Measurements from ENCODE around the gene SPINT2.
A peak's percentile ranks its signal among the peaks of the same experiment; 100 is the strongest.

Gene SPINT2

GRCh38 chr19:38298821-38299680, 34.7 kb downstream of the SPINT2 start:
- no peak for DNase-seq (ENCODE audit: low spot score)

GRCh38 chr19:38303517-38304351, 39.4 kb downstream of the SPINT2 start, which contains the start of gene C19orf33:
Gene C19orf33 (plus strand): TSS chr19:38304251. CDS start chr19:38304262, 11 bp downstream.
- DNase-seq (ENCODE audit: low spot score), result no peak

DNA sequence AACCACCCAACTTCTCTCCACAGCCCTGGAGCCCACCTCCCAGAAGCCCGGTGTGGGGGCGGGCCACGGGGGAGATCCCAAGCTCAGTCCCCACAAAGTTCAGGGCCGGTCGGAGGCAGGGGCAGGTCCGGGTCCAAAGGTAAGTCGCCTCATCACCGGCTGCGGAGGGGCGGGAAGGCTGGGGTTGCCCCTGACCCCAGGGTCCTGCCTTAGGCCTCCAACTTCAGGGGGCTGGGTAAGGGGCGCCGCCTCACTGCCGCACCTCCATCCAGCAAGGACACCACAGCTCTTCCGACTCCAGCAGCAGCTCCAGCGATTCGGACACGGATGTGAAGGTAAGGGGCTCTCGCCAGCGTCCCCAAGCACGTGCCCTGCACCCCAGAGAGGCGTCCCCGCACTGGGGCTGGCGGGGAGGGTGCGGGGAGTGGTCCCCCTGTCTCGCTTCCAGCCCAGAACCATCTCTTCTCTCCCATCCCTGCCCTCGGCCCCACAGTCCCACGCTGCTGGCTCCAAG, 40.0 kb downstream of the SPINT2 start:
- DNase-seq (ENCODE audit: low spot score), result no peak

- DNase-seq (ENCODE audit: low spot score), result no peak
Observed at GRCh38 chr19:38304866-38305429, 40.6 kb downstream of the SPINT2 start.

DNA sequence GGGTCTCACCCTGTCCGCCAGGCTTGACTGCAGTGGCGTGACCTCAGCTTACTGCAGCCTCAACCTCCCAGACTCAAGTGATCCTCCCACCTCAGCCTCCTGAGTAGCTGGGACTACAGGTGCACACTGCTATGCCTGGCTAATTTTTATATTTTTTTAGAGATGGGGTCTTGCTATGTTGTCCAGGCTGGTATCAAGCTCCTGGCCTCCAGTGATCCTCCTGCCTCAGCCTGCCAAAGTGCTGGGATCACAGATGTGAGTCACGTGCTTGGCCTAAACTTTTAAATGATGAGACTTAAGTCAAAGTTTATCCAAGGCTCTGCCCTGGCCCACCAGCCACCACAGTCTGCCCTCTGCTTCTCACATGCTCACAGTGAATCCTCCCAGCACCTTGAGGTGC, 41.9 kb downstream of the SPINT2 start:
- DNase-seq (ENCODE audit: low spot score), result no peak

DNA sequence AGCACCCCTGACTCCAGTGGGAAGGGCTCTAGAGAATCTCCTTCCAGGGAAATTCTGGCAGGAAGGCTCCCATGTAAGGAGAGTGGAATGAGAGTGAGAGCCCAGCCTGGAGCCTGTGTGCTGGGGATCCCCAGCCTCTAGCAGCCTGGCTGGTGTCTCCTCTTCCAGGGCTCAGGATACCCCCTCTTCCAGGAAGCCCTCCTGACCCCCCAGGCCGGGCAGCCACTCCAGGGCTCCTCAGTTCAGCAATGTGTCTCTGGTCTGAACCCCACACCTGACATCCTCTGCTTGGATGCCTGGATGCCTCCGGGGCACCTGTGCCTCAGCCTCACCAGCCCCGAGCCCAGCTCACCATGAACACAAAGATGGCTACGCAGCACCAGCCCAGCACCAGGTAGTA, 42.7 kb downstream of the SPINT2 start:
- DNase-seq (ENCODE audit: low spot score), result no peak

DNA sequence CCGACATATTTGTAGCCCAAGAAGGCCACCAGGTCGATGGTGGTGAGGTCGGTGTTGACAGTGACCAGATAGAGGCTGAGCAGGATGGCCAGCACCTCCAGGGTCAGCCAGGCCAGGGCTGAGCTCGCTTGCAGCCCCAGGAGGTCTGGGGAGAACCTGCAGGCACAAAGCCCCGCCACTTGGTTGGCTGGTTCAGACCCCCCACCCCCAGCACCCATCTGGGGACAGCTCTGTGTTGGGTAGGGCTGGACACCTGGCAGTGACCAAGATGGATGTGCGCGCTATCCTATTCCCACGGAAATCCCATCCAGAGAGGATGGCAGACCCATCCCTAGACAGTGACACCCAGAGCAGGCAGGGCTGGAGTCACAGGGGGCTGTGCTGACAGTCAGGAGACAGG, 43.2 kb downstream of the SPINT2 start:
- DNase-seq (ENCODE audit: low spot score), result no peak

DNA sequence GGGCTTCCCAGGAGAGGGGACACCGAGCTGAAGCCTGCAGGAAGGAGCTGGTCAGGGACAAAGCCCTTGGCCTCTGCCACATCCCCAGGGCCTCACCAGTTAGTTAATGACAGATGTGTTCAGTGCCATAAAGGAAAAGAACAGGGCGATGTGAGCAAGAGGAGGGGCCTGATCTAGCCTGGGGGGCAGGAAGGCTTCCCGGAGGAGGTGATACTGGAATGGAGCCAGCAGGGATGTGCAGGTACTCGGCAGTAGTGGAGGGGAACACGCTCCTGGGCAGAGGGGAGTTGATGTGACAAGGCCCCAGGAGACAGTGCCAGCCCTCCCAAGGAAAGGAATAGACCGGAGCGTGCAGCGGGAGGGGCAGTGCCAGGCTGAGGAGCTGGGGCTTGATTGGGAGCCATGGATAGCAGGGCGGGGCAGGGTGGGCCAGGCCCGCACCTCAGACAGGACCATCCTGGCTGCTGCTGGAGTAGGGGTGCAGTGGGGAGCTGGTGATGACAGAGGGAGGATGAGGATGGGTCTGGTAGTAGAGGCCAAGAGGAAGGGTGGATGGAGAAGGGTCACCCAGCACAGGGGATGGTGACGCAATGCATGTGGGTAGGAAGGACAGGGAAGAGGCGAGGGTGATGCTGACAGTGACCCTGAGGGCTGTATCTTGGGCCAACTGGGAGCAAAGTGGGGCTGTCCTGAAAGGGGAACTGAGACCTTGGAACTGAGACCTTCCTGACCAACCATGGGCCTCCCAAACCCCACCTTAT, 43.8 kb downstream of the SPINT2 start:
- no peak for DNase-seq (ENCODE audit: low spot score)

- DNase-seq (ENCODE audit: low spot score), result no peak
Observed at GRCh38 chr19:38308926-38309614, 44.7 kb downstream of the SPINT2 start.

DNA sequence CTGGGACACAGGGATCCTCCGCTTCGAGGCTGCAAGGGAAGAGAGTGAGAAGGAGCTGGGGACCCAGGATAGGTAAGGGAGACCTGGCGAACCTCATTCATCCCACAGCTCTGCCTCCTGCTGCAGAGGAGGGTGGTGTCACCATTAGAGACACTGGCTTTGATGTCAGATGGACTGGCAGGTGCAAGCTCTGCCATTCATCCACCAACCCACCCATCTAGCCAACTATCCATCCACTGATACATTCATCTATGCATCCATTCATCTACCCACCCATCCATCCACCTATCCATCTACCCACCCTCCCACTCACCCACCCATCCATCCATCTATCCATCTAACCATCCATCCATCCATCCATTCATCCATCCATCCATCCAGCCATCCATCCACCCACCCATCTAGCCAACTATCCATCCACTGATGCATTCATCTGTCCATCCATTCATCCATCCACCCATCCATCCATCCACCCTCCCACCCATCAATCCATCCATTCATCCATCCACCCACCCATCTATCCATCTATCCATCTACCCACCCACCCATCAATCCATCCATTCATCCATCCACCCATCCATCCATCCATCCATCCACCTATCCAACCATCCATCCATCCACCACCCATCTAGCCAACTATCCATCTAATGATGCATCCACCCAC, 45.4 kb downstream of the SPINT2 start:
- no peak for DNase-seq (ENCODE audit: low spot score)

GRCh38 chr19:38310279-38310670, 45.9 kb downstream of the SPINT2 start:
- DNase-seq (ENCODE audit: low spot score), result no peak

GRCh38 chr19:38310986-38311385, 46.6 kb downstream of the SPINT2 start:
- no peak for DNase-seq (ENCODE audit: low spot score)

DNA sequence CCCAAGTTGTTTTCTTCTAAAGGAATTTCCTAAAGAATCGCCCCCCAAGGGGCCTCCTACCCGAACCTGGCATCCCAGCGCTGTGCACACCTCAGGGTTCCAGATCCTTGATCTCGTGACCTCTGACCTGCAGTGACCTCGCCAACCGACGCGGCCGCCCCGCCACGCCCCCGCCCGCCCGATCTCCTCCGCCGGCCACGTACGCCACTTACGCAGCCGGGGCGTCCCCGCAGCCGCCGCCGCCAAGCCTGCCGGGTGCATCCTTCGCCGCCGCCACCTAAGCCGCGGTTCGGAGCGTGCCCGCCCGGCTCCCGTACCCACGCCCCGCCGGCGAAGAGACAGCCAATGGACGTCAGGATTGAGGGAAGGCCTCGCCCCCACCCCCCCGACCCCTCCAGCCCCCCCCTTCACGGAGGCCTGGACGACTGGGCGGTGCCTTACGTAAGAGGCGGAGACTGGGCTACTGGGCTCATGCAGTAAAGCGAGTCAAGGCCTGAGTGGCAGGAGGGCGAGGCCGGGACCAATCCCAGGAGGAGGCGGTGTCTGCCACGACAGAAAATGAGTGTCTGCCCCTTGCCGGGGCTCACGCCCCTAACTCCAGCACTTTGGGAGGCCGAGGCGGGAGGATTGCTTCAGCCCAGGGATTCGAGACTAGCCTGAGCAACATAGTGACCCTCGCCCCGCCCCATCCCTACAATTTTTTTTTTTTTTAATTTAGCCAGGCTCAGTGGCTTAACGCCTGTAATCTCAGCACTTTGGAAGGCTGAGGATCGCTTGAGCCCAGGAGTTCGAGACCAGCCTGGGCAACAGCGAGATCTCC, 51.5 kb downstream of the SPINT2 start, which contains the start of gene YIF1B:
Gene YIF1B, minus strand, starts transcription at position 291 of the 820 bp plus-strand sequence. Its CDS starts 30 bp downstream, at position 261.
- peak; percentile 96 for DNase-seq (ENCODE audit: low spot score)

GRCh38 chr19:38316477-38317067, 52.2 kb downstream of the SPINT2 start:
- no peak for DNase-seq (ENCODE audit: low spot score)

DNA sequence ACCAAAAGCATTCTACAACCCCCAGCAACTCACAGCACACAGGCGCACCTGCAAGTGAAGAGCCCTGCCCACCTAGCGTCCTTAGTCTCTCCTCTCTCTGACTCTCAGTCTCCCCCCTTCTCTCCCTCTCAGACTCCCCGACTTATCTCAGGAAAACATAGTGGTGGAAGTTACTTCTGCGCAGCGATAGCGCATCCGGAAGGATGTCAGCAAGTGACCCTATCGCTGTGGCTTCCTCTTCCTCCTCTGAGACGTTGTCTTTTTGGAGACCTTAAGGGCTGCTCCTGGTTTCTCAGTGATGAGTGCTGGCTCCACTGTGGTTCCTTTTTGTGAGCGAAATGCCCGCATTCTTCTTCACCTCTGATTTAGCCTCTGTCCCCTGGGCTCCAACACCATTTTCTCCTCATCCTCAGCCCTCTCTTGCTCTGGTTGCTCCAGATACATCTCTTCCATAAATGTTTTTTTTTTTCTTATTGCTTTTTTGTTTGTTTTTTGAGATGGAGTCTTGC, 52.8 kb downstream of the SPINT2 start:
- DNase-seq (ENCODE audit: low spot score), result peak; percentile 84

- DNase-seq (ENCODE audit: low spot score), result no peak
Observed at GRCh38 chr19:38318660-38319059, 54.3 kb downstream of the SPINT2 start.

- DNase-seq (ENCODE audit: low spot score), result peak; percentile 17
Observed at GRCh38 chr19:38319421-38320258, 55.3 kb downstream of the SPINT2 start, which contains the start of gene KCNK6. Gene KCNK6 (plus strand): TSS chr19:38319845. CDS start chr19:38319951, 106 bp downstream.

DNA sequence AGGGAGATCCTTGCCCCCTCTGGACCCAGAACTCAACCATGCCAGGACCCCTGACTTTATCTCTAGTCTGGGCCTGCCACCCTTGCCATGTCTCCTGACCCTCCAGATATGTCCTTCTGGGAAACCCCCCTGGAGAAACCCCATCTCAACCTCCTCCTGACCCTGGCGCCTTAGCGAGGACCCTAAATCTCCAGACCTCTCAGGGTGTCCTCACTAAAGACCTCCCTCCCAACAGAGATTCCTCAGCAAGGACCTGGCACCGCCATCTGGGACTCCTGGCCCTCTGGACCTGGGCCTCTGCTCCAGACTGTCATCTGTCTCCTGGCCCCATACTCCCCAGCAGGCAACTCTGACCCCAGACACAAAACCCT, 56.6 kb downstream of the SPINT2 start:
- DNase-seq (ENCODE audit: low spot score), result no peak

Measured in hematopoietic multipotent progenitor cell treated with erythropoietin and hydrocortisone succinate and interleukin-3 and kit ligand, for 15 days (in vitro differentiated cells).